Right ventricle myocardium inferior (tissue), 1 donor: Measurements from ENCODE around the gene ALS2CL. TPM values are rescaled to one million over a fixed set of nuclear protein-coding genes. Genes with fewer than 3 reads are reported as not detected.

Experiments
- ATAC-seq: fragments of 200-7000 bp; cut with Tn5 transposase; one replicate; pipeline ENCODE4 v1.9.1; 2020; ENCODE audit warnings: mild to moderate bottlenecking, moderate library complexity
- DNase-seq: peaks from one replicate; pipeline ENCODE4 v3.0.0; 2021; ENCODE audit errors: missing footprints
- intact Hi-C: fragments of 100-400 bp; cut with DNase I; formaldehyde crosslinking; loops from one replicate; pipeline ENCODE4 v1.11.0; 2022
- total RNA-seq: library from RNA; stranded (reverse); fragmentation: NEBNext Ultra II Directional; extraction: Animal tissue kit (Norgen Biotek cat#: 25700); gene quantifications from one replicate; pipeline ENCODE4 v1.2.1, GENCODE V29; 2021
- donor health status: DM: no; HTN: yes; CAD: no; lungs with severe emphysema.

ALS2CL gene
- total RNA-seq, 1 donor from 2014 or later, result 36.9 TPM

GRCh38 chr3:46628901-46629369 is 64.5 kb downstream of the ALS2CL start:
- intact Hi-C loops, result loop anchor here (2.0 kb wide), 1 partner anchor 140 kb away; no protein-coding TSS in a partner anchor
- no peak for DNase-seq
- peak; percentile 35 for ATAC-seq

GRCh38 chr3:46627078-46627477 is 66.4 kb downstream of the ALS2CL start:
- intact Hi-C loops, result no loop called here
- ATAC-seq, result no peak
- DNase-seq, result no peak

GRCh38 chr3:46626039-46626438 is 67.4 kb downstream of the ALS2CL start:
- DNase-seq (no peak), ATAC-seq (no peak)
- intact Hi-C loops, result no loop called here

- ATAC-seq, result no peak
- no peak for DNase-seq
- intact Hi-C loops, result loop anchor here (1.0 kb wide), 1 partner anchor 9 kb away; no protein-coding TSS in a partner anchor
These were observed 68.4 kb downstream of the ALS2CL start for GRCh38 chr3:46624975-46625490.

GRCh38 chr3:46624533-46624932 is 68.9 kb downstream of the ALS2CL start:
- no peak for DNase-seq
- intact Hi-C loops, result no loop called here
- no peak for ATAC-seq

- ATAC-seq (peak; percentile 46), DNase-seq (no peak)
- intact Hi-C loops, result no loop called here
These were observed 73.4 kb downstream of the ALS2CL start for GRCh38 chr3:46619845-46620778.

Other genes with a start within 250 kb of the ALS2CL start
- gene LTF, start 228.8 kb downstream of the ALS2CL start, total RNA-seq, result 4.8 TPM
- not detected for gene RTP3, start 195.7 kb downstream of the ALS2CL start, total RNA-seq
- gene LRRC2, start 127.4 kb downstream of the ALS2CL start, total RNA-seq, result 110 TPM
- not detected for gene FAM240A, start 81.2 kb downstream of the ALS2CL start, total RNA-seq
- gene TMIE, start 7.7 kb upstream of the ALS2CL start, total RNA-seq, result 0.89 TPM
- 0.11 TPM for gene PRSS50, start 24.2 kb upstream of the ALS2CL start, total RNA-seq
- 11,437 TPM for gene MYL3, start 169.8 kb upstream of the ALS2CL start, total RNA-seq
- gene PTH1R, start 184.0 kb upstream of the ALS2CL start, total RNA-seq, result 12.7 TPM